ENCODE measurements around the gene PHLDB1.
"Not testable (repeated sequence)": the region's sequence is repeated elsewhere in the genome, so short reads cannot be mapped to it uniquely, and the experiment has no call there.

PHLDB1 gene

GRCh38 chr11:118687906-118688305 lies 80.5 kb downstream of the PHLDB1 start:
- Histone ChIP-seq H3F3A (ENCODE audit: insufficient read depth, low read length) (no peaks in the 10 kb centered on the region), H3K9me3 (ENCODE audit: low read length) (no peaks in the 10 kb centered on the region), H4K20me1 (ENCODE audit: insufficient read depth, low read length) (no peaks in the 10 kb centered on the region), H3K27ac (ENCODE audit: low read depth, low read length, poor library complexity, severe bottlenecking) (no peak overlapping the region), H3K9me2 (ENCODE audit: low read depth, low read length) (no peaks in the 10 kb centered on the region), H3K9ac (ENCODE audit: low read length) (no peak overlapping the region), H3K79me2 (ENCODE audit: insufficient read depth, low read length) (no peaks in the 10 kb centered on the region), H3K4me2 (ENCODE audit: low read length) (no peak overlapping the region), H3K4me3 (ENCODE audit: low read depth, low read length, poor library complexity, severe bottlenecking) (no peak overlapping the region), H3K36me3 (ENCODE audit: insufficient read depth, low read length) (no peaks in the 10 kb centered on the region), H3K4me1 (ENCODE audit: insufficient read depth, low read length, severe bottlenecking) (no peaks in the 10 kb centered on the region), H2AFZ (ENCODE audit: low read length) (no peak overlapping the region), H3K27me3 (ENCODE audit: insufficient read depth, low read length) (no peaks in the 10 kb centered on the region)
- TF ChIP-seq EZH2 (IDR thresholded peaks at IDR 0.05; ENCODE audit: borderline replicate concordance, low read length) (no peak), CTCF (IDR thresholded peaks at IDR 0.05; ENCODE audit: low read length) (no peak)

GRCh38 chr11:118688339-118688738 lies 80.9 kb downstream of the PHLDB1 start:
- not testable (repeated sequence) for H3K4me2 ChIP-seq (ENCODE audit: low read length); H3K27me3 ChIP-seq (ENCODE audit: insufficient read depth, low read length); H2AFZ ChIP-seq (ENCODE audit: low read length); H4K20me1 ChIP-seq (ENCODE audit: insufficient read depth, low read length); H3K4me1 ChIP-seq (ENCODE audit: insufficient read depth, low read length, severe bottlenecking); H3K27ac ChIP-seq (ENCODE audit: low read depth, low read length, poor library complexity, severe bottlenecking); H3K9me3 ChIP-seq (ENCODE audit: low read length); H3K9me2 ChIP-seq (ENCODE audit: low read depth, low read length); H3F3A ChIP-seq (ENCODE audit: insufficient read depth, low read length); H3K9ac ChIP-seq (ENCODE audit: low read length); H3K4me3 ChIP-seq (ENCODE audit: low read depth, low read length, poor library complexity, severe bottlenecking); H3K79me2 ChIP-seq (ENCODE audit: insufficient read depth, low read length); H3K36me3 ChIP-seq (ENCODE audit: insufficient read depth, low read length)

DNA sequence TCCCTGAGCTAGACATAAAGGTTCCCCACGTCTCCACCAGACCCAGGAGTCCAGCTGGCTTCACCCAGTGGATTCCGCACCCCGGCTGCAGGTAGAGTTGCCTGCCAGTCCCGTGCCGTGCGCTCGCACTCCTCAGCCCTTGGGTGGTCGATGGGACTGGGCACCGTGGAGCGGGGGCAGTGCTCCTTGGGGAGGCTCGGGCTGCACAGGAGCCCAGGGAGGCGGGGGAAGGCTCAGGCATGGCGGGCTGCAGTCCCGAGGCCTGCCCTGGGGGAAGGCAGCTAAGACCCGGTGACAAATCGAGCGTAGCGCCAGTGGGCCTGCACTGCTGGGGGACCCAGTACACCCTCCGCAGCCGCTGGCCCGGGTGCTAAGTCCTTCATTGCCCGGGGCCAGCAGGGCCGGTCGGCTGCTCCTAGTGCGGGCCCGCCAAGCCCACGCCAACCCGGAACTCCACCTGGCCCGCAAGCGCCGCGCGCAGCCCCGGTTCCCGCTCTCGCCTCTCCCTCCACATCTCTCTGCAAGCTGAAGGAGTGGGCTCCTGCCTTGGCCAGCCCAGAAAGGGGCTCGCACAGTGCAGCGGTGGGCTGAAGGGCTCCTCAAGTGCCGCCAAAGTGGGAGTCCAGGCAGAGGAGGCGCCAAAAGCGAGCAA lies 81.6 kb downstream of the PHLDB1 start:
- Histone ChIP-seq H3F3A (ENCODE audit: insufficient read depth, low read length) (no peaks in the 10 kb centered on the region), H2AFZ (ENCODE audit: low read length) (no peak overlapping the region), H3K4me3 (ENCODE audit: low read depth, low read length, poor library complexity, severe bottlenecking) (no peak overlapping the region), H3K4me1 (ENCODE audit: insufficient read depth, low read length, severe bottlenecking) (no peaks in the 10 kb centered on the region), H3K27ac (ENCODE audit: low read depth, low read length, poor library complexity, severe bottlenecking) (no peak overlapping the region), H3K4me2 (ENCODE audit: low read length) (no peak overlapping the region), H4K20me1 (ENCODE audit: insufficient read depth, low read length) (no peaks in the 10 kb centered on the region), H3K27me3 (ENCODE audit: insufficient read depth, low read length) (no peaks in the 10 kb centered on the region), H3K9me3 (ENCODE audit: low read length) (no peaks in the 10 kb centered on the region), H3K79me2 (ENCODE audit: insufficient read depth, low read length) (no peaks in the 10 kb centered on the region), H3K9me2 (ENCODE audit: low read depth, low read length) (no peaks in the 10 kb centered on the region), H3K9ac (ENCODE audit: low read length) (no peak overlapping the region), H3K36me3 (ENCODE audit: insufficient read depth, low read length) (no peaks in the 10 kb centered on the region; the same call in 1 of the 2 replicates)
- no peak for TF ChIP-seq EZH2 (IDR thresholded peaks at IDR 0.05; ENCODE audit: borderline replicate concordance, low read length)
- TF ChIP-seq CTCF (IDR thresholded peaks at IDR 0.05; ENCODE audit: low read length): no peak

- Histone ChIP-seq H3K9ac (ENCODE audit: low read length) (no peak overlapping the region), H3K79me2 (ENCODE audit: insufficient read depth, low read length) (no peaks in the 10 kb centered on the region), H4K20me1 (ENCODE audit: insufficient read depth, low read length) (no peaks in the 10 kb centered on the region), H3K4me3 (ENCODE audit: low read depth, low read length, poor library complexity, severe bottlenecking) (no peak overlapping the region), H3K4me2 (ENCODE audit: low read length) (no peak overlapping the region), H3F3A (ENCODE audit: insufficient read depth, low read length) (no peaks in the 10 kb centered on the region), H3K9me2 (ENCODE audit: low read depth, low read length) (no peaks in the 10 kb centered on the region), H3K4me1 (ENCODE audit: insufficient read depth, low read length, severe bottlenecking) (no peaks in the 10 kb centered on the region), H2AFZ (ENCODE audit: low read length) (no peak overlapping the region), H3K27ac (ENCODE audit: low read depth, low read length, poor library complexity, severe bottlenecking) (no peak overlapping the region), H3K9me3 (ENCODE audit: low read length) (no peaks in the 10 kb centered on the region), H3K27me3 (ENCODE audit: insufficient read depth, low read length) (no peaks in the 10 kb centered on the region; the same call in 1 of the 2 replicates), H3K36me3 (ENCODE audit: insufficient read depth, low read length) (no peaks in the 10 kb centered on the region; the same call in 1 of the 2 replicates)
- no peak for TF ChIP-seq EZH2 (IDR thresholded peaks at IDR 0.05; ENCODE audit: borderline replicate concordance, low read length)
These were observed 82.1 kb downstream of the PHLDB1 start for GRCh38 chr11:118689503-118689851.

Data from OCI-LY1 (cell line).